Activated T-cell treated with anti-CD3 and anti-CD28 coated beads, Interleukin-2, amount 50 U/mL, for 1 hour (primary cell): Measurements from ENCODE around the gene ATF1.
"Not testable (repeated sequence)": the region's sequence is repeated elsewhere in the genome, so short reads cannot be mapped to it uniquely, and the experiment has no call there.

Experiments
- DNase-seq: peaks from one replicate; pipeline ENCODE4 v3.0.0-alpha.2; 2020

Gene ATF1

GRCh38 chr12:50753232-50753769 is 10.6 kb upstream of the ATF1 start:
- no peak for DNase-seq

GRCh38 chr12:50764286-50765094 is 589 bp downstream of the ATF1 start:
- peak; percentile 85 for DNase-seq

- peak; percentile 35 for DNase-seq
Measured at GRCh38 chr12:50765095-50765911, 1.4 kb downstream of the ATF1 start.

DNA sequence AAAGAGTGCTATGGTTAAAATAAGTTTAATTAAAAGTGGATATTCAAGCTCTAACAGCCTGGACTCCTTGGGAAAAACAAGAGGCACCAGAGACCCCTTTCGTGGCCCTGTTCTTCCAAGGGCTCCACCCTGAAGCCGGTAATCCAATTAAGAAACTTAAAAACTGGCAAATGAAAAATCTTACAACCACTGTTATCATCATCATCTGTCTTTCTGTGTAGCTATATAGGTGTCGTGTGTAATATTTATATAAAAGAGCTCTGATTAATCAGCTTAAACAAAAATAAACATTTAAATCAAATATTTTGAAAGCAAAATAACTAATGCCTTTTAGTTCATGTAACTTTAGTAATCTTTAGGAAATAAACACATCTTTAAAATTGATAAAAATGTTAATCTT is 4.5 kb downstream of the ATF1 start:
- no peak for DNase-seq

GRCh38 chr12:50768813-50769212 is 4.9 kb downstream of the ATF1 start:
- not testable (repeated sequence) for DNase-seq

- no peak for DNase-seq
Measured at GRCh38 chr12:50771409-50771808, 7.5 kb downstream of the ATF1 start.

DNA sequence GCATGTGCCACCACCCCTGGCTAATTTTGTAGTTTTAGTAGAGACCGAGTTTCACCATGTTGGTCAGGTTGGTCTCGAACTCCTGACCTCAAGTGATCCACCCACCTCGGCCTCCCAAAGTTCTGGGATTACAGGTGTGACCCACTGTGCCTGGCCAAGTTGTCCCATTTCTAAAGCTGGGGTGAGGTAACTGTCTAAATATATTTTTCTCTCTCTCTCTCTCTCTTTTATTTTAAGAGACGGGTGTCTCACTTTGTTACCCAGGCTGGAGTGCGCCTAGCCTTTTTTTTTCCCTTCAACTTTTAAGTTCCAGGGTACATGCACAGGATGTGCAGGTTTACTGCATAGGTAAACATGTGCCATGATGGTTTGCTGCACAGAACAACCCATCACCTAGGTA is 8.6 kb downstream of the ATF1 start:
- DNase-seq = no peak

DNA sequence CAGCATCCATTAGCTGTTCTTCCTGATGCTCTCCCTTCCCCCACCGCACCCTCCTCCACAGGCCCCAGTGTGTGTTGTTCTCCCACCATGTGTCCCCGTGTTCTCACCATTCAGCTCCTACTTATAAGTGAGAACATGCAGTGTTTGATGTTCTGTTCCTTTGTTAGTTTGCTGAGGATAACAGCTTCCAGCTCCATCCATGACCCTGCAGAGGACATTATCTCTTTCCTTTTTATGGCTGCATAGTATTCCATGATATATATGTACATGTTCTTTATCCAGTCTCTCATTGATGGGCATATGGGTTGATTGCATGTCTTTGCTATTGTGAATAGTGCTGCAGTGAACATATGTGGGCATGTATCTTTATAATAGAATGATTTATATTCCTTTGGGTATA is 9.0 kb downstream of the ATF1 start:
- no peak for DNase-seq

DNA sequence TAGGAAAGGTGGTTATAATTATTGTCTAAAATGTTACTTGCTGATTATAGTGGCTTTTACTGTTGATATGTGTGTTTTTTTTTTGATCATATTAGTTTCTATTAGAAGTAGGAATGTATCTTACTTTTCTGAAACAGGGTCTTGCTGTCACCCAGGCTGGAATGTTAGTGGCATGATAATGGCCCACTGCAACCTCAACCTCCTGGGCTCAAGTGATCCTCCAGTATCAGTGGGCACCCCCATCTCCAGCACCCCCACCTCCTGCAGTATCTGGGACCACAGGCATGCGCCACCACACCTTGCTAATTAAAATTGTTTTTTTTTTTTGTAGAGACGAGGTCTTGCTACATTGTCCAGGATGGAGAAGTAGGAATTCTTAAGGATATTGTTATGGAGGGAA is 11.3 kb downstream of the ATF1 start:
- no peak for DNase-seq

- DNase-seq = no peak
Measured at GRCh38 chr12:50776749-50777728, 13.1 kb downstream of the ATF1 start.

- no peak for DNase-seq
Measured at GRCh38 chr12:50778663-50779590, 15.0 kb downstream of the ATF1 start.

GRCh38 chr12:50780013-50780412 is 16.1 kb downstream of the ATF1 start:
- DNase-seq = no peak

DNA sequence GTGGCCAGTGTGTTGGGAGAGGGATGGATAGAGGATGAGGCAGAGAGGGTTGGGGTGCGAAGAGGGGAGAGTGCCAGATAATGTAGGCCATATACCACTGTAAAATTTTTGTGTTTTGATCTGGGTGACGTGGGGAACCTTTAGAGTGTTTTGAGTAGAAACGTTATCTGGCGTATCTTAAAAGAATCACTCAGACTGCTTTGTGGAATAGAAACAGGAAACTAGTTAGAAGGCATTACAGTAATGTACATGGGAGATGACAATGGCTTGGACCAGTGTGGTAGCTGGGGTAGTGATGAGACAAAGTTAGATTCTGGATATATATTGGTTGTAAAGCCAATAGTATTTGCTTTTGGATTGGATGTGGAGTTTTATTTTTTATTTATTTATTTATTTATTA is 20.6 kb downstream of the ATF1 start:
- no peak for DNase-seq

DNA sequence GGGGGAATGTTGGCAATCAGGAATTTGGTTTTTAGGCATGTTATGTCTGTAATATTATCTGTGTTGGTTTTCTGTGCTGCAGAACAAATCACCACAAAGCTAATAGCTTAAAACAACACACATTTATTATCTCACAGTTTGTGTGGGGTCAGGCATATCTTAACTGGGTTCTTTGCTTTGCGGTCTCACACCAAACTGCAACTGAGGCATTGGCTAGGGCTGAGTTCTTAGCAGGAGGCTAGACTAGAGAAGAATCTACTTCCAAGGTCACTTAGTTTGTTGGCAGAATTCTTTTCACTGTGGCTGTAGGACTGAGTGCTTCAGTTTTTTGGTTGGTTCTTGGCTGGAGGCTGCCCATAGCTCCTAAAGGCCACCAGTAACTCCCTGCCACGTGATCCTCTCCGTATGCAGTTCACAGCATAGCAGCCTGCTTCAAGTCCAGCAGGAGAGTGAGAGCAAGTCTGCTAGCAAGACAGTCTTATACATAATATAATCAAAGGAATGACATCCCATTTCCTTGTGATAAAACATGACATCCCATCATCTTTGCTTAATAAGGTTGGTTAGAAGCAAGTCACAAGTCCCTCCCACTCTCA is 21.6 kb downstream of the ATF1 start:
- DNase-seq = no peak

GRCh38 chr12:50786498-50787231 is 22.8 kb downstream of the ATF1 start:
- no peak for DNase-seq

DNA sequence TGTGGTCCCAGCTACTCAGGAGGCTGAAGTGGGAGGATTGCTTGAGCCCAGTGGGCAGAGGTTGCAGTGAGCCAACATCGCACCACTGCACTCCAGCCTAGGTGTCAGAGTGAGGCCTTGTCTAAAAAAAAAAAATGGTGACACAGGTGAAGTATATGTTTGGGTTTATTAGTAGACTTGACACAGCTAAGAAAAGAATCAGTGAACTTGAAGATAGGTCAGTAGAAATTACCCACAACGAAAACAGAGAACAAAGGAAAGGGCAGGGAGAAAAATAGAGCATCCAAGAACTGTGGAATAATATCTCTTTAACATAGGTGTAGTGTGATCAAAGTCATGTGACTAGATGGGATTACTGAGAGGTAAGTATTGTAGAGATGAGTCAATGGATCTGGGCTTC is 23.7 kb downstream of the ATF1 start:
- DNase-seq = no peak

DNA sequence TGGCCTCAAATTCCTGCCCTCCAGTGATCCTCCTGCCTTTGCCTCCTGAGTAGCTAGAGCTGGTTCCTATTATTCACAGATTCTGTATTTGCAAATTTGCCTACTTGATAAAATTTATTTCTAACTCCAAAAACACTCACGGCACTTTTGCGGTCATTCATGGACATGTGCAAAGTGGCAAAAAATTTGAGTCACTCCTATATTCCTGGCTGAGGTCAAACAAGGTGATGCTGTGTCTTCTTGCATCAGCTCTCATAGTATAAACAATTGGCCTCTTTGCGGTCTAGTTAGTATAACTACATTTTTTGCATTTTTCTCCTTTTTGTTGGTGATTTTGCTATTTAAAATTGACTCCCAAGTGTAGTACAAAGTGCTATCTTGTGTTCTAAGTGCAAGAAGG is 24.7 kb downstream of the ATF1 start:
- no peak for DNase-seq

DNA sequence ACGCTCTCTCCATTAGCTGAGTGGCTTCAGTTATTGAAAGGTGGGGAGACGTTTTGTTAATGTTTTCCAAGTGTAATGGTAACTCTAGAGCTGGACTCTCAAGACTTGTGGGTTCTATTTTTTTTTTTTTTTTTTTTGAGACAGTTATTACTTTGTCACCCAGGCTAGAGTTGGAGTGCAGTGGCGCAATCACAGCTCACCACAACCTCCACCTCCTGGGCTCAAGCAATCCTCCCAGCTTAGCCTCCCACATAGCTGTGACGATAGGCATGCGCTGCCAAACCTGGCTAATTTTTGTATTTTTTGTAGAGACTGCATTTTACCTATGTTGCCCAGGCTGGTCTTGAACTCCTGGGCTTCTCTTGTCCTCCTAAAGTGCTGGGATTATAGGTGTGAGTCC is 26.2 kb downstream of the ATF1 start:
- DNase-seq = no peak

DNA sequence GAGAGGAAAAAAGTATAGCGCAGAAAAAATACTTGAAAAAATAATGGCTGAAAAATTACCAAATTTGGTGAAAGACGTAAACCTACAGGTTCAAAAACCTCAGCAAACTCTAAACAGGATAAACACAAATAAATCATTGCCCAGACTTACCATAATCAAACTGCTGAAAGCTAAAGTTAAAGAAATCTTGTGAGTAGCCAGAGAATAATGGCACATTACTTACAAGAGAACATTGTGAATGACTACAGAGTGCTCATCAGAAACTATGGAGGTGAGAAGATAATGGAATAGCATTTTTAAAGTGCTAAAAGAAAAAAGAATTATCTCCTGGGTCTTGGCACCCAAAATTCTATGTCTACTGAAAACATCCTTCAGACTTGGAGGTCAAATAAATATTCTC is 36.0 kb downstream of the ATF1 start:
- DNase-seq = no peak

- no peak for DNase-seq
Measured at GRCh38 chr12:50803230-50803875, 39.5 kb downstream of the ATF1 start.
